ENCODE data around the gene ANO9.

The ANO9 gene

DNA sequence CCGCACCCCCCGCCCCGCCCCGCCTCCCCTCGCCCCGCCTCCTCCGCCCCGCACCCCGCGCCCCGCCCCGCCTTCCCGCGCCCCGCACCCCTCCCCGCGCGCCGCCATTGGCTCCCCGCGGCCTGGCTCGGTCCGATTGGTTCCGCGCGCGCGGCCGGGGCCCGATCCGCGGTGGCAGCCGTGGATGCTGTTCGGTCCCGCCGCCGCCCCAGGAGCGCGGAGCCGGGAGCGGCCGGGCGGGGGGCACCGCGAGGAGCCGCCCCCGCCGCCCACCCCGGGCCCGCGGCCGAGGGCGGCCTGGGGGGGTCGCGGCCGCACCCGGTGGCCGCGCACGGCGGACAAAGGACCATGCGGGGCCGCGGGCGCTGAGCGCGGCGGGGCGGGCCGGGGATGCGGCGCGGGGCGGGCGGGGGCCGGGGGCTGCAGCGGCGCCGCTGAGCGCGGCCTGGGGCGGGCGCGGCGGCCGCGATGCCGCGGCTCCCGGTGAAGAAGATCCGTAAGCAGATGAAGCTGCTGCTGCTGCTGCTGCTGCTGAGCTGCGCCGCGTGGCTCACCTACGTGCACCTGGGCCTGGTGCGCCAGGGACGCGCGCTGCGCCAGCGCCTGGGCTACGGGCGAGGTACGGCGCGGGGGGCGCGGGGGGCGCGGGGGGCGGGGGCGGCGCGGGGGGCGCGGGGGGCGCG, 72.3 kb downstream of the ANO9 start, which contains the start of gene B4GALNT4:
TSS of gene B4GALNT4 (plus strand) at position 164 of the 683 bp plus-strand sequence. CDS start at position 469, 305 bp downstream.
- no peaks in the 10 kb centered on the region for H3K36me3 ChIP-seq
- peaks cover 93% of the 10 kb centered on the region for H3K27me3 ChIP-seq
- H3K9me3 ChIP-seq, result no peaks in the 10 kb centered on the region
- TF ChIP-seq, protein P1, sequence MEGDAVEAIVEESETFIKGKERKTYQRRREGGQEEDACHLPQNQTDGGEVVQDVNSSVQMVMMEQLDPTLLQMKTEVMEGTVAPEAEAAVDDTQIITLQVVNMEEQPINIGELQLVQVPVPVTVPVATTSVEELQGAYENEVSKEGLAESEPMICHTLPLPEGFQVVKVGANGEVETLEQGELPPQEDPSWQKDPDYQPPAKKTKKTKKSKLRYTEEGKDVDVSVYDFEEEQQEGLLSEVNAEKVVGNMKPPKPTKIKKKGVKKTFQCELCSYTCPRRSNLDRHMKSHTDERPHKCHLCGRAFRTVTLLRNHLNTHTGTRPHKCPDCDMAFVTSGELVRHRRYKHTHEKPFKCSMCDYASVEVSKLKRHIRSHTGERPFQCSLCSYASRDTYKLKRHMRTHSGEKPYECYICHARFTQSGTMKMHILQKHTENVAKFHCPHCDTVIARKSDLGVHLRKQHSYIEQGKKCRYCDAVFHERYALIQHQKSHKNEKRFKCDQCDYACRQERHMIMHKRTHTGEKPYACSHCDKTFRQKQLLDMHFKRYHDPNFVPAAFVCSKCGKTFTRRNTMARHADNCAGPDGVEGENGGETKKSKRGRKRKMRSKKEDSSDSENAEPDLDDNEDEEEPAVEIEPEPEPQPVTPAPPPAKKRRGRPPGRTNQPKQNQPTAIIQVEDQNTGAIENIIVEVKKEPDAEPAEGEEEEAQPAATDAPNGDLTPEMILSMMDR (IDR thresholded peaks at IDR 0.05), result no peak
- no peak within 1 kb of the TSS for H3K4me3 ChIP-seq (ENCODE audit: low read depth in 1 of 2, low read length in 1 of 2)
- H3K27ac ChIP-seq, result no peak within 1 kb of the TSS
- no peaks in the 10 kb centered on the region for H3K4me1 ChIP-seq (ENCODE audit: control insufficient read depth in 1 of 2, insufficient read depth in 1 of 2, low read depth in 1 of 2, low read length in 1 of 2)

DNA sequence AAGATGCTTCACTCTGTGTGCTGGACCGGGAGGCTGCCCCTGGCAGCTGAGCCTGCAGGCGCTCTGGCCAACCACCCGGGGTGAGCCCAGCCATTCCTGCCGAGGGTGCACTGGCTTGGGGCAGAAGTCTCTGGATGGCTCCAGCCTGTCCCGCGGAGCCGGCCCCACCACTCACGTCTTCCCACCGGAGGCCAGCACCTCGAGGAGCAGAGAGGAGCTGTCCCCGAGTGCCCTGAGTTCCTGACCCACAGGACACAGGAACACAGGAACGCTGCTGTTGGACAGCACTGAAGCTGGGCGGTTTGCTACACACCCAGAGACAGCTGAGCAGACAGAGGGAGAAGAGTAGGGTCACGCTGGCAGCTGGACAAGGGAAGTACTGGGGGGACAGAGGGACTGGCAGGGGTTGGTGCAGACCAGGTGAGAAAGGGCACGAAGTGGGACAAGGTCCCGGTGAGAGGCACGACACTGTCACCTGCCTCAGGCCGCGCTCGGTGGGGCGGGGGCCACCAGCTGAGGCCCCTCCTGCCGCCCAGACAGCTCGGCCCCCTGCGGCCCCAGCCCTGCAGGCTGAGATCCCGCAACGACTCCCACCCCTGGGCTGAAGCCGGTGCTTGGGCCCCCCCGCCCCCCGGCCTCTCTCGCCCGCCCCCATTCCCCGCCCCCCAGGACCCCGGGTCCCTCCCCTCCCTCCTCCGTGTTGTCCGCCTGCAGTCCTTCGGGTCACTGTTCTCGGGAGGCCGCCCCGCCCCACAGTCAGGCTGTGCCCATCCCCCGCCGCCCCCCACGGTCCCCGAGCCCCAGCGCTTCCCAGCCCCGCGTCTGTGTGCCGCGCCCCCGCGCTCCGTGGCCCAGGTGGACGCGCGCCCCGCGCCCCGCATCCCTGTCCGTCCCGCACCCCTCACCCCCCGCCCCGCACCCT, 73.1 kb downstream of the ANO9 start:
- Histone ChIP-seq H3K4me3 (ENCODE audit: low read depth in 1 of 2, low read length in 1 of 2) (no peak overlapping the region), H3K9me3 (no peaks in the 10 kb centered on the region), H3K27me3 (peaks cover 89% of the 10 kb centered on the region), H3K4me1 (ENCODE audit: control insufficient read depth in 1 of 2, insufficient read depth in 1 of 2, low read depth in 1 of 2, low read length in 1 of 2) (no peaks in the 10 kb centered on the region), H3K27ac (no peak overlapping the region), H3K36me3 (no peaks in the 10 kb centered on the region)
- TF ChIP-seq, protein P1 (IDR thresholded peaks at IDR 0.05), result no peak

DNA sequence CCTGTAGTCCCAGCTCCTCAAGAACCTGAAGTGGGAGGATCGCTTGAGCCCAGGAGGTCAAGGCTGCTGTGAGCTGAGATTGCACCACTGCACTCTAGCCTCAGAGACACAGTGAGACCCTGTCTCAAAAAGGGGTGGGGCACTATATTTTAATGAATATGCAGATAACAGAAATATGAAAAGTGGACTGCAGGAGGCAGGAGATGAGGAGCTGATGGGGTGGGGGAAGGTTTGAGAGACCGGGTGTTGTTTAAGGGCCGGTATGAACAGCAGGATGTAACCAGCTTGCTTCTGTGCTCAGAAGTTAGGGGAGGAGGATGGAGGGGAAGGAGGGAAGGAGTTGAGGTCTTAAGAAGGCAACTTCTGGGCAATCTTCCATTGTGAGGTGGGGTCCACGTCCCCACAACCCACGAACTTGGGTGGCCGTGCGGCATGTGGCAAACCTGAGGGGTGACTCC, 73.8 kb downstream of the ANO9 start:
- Histone ChIP-seq H3K9me3 (no peaks in the 10 kb centered on the region), H3K27me3 (peaks cover 84% of the 10 kb centered on the region), H3K4me3 (ENCODE audit: low read depth in 1 of 2, low read length in 1 of 2) (no peak overlapping the region), H3K27ac (no peak overlapping the region), H3K4me1 (ENCODE audit: control insufficient read depth in 1 of 2, insufficient read depth in 1 of 2, low read depth in 1 of 2, low read length in 1 of 2) (no peaks in the 10 kb centered on the region), H3K36me3 (no peaks in the 10 kb centered on the region)
- TF ChIP-seq, protein P1 (IDR thresholded peaks at IDR 0.05), result no peak
